ENCODE results near the gene CD63. TPM values are rescaled to one million over a fixed set of nuclear protein-coding genes. Genes with fewer than 3 reads are reported as not detected.

The CD63 gene
- total RNA-seq, 1 experiment from 2014 or later = 869 TPM

DNA sequence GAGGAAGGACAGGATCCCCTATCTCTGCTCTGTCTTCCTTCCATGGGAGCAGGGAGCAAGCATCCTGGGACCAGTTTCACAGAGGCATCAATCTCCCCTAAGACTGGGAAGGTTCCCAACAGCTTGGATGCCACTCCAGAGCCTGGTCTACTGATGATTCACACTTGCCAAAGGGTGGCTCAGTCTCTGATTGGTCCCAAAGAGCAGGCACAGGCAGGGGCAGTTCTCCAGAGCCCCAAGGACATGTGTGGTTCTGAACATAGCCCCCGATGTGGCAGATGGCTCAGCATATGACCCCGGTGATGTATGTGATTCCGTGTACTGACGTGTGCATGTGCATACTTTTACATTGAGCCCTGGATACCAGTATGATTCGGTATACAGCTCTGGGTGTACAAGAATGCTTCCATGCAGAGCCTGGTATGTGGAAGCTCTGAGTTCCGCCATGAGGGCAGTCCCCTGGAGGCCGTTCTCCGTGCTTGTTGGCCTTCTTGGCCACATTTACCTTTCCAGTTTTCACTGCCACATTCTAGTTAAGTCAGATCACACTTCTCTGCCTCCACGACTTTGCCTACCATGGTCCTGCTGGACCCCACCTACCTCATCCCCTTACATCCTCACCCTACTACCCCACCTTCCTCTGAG, 42.3 kb downstream of the CD63 start:
- Histone ChIP-seq H3F3A (ENCODE audit: low read length, unreplicated experiment) (no peaks in the 10 kb centered on the region), H4K20me1 (ENCODE audit: low read length) (no peaks in the 10 kb centered on the region), H2AFZ (ENCODE audit: low read length) (no peak overlapping the region), H3K27me3 (ENCODE audit: low read length) (no peaks in the 10 kb centered on the region), H3K4me3 (ENCODE audit: low read length) (no peak overlapping the region), H3K79me2 (ENCODE audit: low read length) (no peaks in the 10 kb centered on the region; the same call in 1 of the 2 replicates), H3K4me1 (ENCODE audit: insufficient read depth, low read length) (0 out of 2 replicates have a peak, but pooled peaks cover 7% of the 10 kb centered on the region), H3K9ac (ENCODE audit: low read length) (no peak overlapping the region), H3K4me2 (ENCODE audit: low read length) (no peak overlapping the region), H3K9me2 (replicated peaks; ENCODE audit: low read length) (no peaks in the 10 kb centered on the region), H3K27ac (ENCODE audit: low read length) (no peak overlapping the region), H3K9me3 (ENCODE audit: low read length) (no peaks in the 10 kb centered on the region), H3K36me3 (ENCODE audit: low read depth, low read length) (no peaks in the 10 kb centered on the region)
- ChIA-PET POLR2A (ENCODE audit: unreplicated experiment) (no interaction called here), CTCF (no interaction called here)
- intact Hi-C loops (cut with micrococcal nuclease) = no loop called here
- TF ChIP-seq EZH2 (IDR thresholded peaks at IDR 0.05; ENCODE audit: low read length, unreplicated experiment) (no peak), EZH2phosphoT487 (IDR thresholded peaks at IDR 0.05; ENCODE audit: borderline replicate concordance, low read length) (no peak)
- TF ChIP-seq, protein P1, sequence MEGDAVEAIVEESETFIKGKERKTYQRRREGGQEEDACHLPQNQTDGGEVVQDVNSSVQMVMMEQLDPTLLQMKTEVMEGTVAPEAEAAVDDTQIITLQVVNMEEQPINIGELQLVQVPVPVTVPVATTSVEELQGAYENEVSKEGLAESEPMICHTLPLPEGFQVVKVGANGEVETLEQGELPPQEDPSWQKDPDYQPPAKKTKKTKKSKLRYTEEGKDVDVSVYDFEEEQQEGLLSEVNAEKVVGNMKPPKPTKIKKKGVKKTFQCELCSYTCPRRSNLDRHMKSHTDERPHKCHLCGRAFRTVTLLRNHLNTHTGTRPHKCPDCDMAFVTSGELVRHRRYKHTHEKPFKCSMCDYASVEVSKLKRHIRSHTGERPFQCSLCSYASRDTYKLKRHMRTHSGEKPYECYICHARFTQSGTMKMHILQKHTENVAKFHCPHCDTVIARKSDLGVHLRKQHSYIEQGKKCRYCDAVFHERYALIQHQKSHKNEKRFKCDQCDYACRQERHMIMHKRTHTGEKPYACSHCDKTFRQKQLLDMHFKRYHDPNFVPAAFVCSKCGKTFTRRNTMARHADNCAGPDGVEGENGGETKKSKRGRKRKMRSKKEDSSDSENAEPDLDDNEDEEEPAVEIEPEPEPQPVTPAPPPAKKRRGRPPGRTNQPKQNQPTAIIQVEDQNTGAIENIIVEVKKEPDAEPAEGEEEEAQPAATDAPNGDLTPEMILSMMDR (conservative IDR thresholded peaks at IDR 0.05; ENCODE audit: low read depth, low read length) = no peak
- ATAC-seq (no peak), DNase-seq (no peak)
- BruUV-seq (replicated peaks) = no TSS peak

GRCh38 chr12:55685671-55686070, 43.1 kb downstream of the CD63 start:
- intact Hi-C loops (cut with micrococcal nuclease) = no loop called here
- H3K27me3 ChIP-seq (ENCODE audit: low read length) = no peaks in the 10 kb centered on the region
- H3F3A ChIP-seq (ENCODE audit: low read length, unreplicated experiment) = no peaks in the 10 kb centered on the region
- no peak overlapping the region for H3K4me2 ChIP-seq (ENCODE audit: low read length)
- BruUV-seq (replicated peaks) = no TSS peak
- H3K36me3 ChIP-seq (ENCODE audit: low read depth, low read length) = no peaks in the 10 kb centered on the region
- ChIA-PET CTCF (no interaction called here), POLR2A (ENCODE audit: unreplicated experiment) (no interaction called here)
- no peak for DNase-seq
- H3K4me1 ChIP-seq (ENCODE audit: insufficient read depth, low read length) = 0 out of 2 replicates have a peak, but pooled peaks cover 12% of the 10 kb centered on the region
- H3K9me2 ChIP-seq (replicated peaks; ENCODE audit: low read length) = no peaks in the 10 kb centered on the region
- no peaks in the 10 kb centered on the region for H4K20me1 ChIP-seq (ENCODE audit: low read length)
- no peak overlapping the region for H3K9ac ChIP-seq (ENCODE audit: low read length)
- H3K27ac ChIP-seq (ENCODE audit: low read length) = no peak overlapping the region
- H3K9me3 ChIP-seq (ENCODE audit: low read length) = no peaks in the 10 kb centered on the region
- no peak overlapping the region for H3K4me3 ChIP-seq (ENCODE audit: low read length)
- H2AFZ ChIP-seq (ENCODE audit: low read length) = no peak overlapping the region
- H3K79me2 ChIP-seq (ENCODE audit: low read length) = no peaks in the 10 kb centered on the region; the same call in 1 of the 2 replicates
- TF ChIP-seq, protein P1 (conservative IDR thresholded peaks at IDR 0.05; ENCODE audit: low read depth, low read length) = no peak
- TF ChIP-seq EZH2 (IDR thresholded peaks at IDR 0.05; ENCODE audit: low read length, unreplicated experiment) = no peak
- no peak for TF ChIP-seq EZH2phosphoT487 (IDR thresholded peaks at IDR 0.05; ENCODE audit: borderline replicate concordance, low read length)
- ATAC-seq = no peak

- no peaks in the 10 kb centered on the region for H3K9me3 ChIP-seq (ENCODE audit: low read length)
- H3K4me1 ChIP-seq (ENCODE audit: insufficient read depth, low read length) = 0 out of 2 replicates have a peak, but pooled peaks cover 12% of the 10 kb centered on the region
- H3F3A ChIP-seq (ENCODE audit: low read length, unreplicated experiment) = no peaks in the 10 kb centered on the region
- H3K79me2 ChIP-seq (ENCODE audit: low read length) = no peaks in the 10 kb centered on the region; the same call in 1 of the 2 replicates
- H3K9ac ChIP-seq (ENCODE audit: low read length) = no peak overlapping the region
- intact Hi-C loops (cut with micrococcal nuclease) = no loop called here
- POLR2A ChIA-PET (ENCODE audit: unreplicated experiment) = no interaction called here
- no peaks in the 10 kb centered on the region for H4K20me1 ChIP-seq (ENCODE audit: low read length)
- H2AFZ ChIP-seq (ENCODE audit: low read length) = no peak overlapping the region
- CTCF ChIA-PET = no interaction called here
- H3K36me3 ChIP-seq (ENCODE audit: low read depth, low read length) = no peaks in the 10 kb centered on the region
- no peak overlapping the region for H3K4me2 ChIP-seq (ENCODE audit: low read length)
- no peak for DNase-seq
- TF ChIP-seq EZH2 (IDR thresholded peaks at IDR 0.05; ENCODE audit: low read length, unreplicated experiment) (no peak), EZH2phosphoT487 (IDR thresholded peaks at IDR 0.05; ENCODE audit: borderline replicate concordance, low read length) (no peak)
- TF ChIP-seq, protein P1 (conservative IDR thresholded peaks at IDR 0.05; ENCODE audit: low read depth, low read length) = no peak
- H3K4me3 ChIP-seq (ENCODE audit: low read length) = no peak overlapping the region
- H3K27me3 ChIP-seq (ENCODE audit: low read length) = no peaks in the 10 kb centered on the region
- no peak for ATAC-seq
- no peak overlapping the region for H3K27ac ChIP-seq (ENCODE audit: low read length)
- H3K9me2 ChIP-seq (replicated peaks; ENCODE audit: low read length) = no peaks in the 10 kb centered on the region
- no TSS peak for BruUV-seq (replicated peaks)
Observed at GRCh38 chr12:55684761-55685370, 43.9 kb downstream of the CD63 start.

Measured in PC-3 (cell line).